NOMO-1 treated with dmso at 0.1 percent for 144 hours (cell line): ENCODE data around the gene FGFR3.

Experiments
- DNase-seq: peaks from one replicate; lab custom pipeline; 2025; ENCODE audit not compliant: unreplicated experiment; lab: John Stamatoyannopoulos, UW

Gene FGFR3

DNA sequence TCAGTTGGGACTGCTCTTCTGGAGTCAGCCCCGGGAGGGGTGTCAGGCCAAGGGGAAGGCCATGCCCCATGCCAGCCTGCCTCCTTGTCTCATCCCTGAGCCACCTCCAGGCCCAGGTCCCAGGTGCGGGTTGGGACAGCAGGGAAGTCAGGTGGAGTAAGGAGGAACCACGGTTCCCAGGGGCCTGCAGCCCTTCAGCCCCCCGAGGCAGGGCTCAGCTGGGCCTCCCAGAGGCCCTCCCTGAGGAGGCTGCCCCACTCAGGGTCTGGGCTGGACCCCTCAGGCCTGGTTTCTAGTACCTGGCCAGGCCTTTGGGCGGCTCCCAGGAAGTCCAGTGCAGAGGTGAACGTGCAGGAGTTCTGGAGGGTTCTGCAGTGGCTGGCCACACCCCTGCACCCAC lies 23.4 kb upstream of the FGFR3 start:
- DNase-seq: no peak

DNA sequence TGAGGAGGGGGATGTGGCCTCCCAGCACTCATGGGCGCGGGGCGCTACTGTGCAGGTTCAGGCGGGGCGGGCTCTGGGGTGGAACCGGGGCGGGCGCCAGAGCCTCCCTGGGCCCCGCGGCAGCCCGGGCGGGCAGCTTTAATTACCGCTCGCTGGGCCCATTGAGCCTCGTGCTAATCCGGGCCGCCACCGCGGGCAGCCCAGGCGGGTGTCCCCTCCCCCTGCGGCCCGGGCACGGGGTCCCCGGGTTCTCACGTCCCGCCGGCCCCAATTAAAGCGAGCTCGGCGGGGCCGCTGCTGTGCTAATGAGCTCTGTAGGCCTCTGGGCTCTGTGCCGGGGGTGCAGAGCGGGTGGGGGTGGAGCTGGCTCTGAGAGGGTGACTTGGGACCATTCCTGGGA lies 22.8 kb upstream of the FGFR3 start:
- no peak for DNase-seq

DNA sequence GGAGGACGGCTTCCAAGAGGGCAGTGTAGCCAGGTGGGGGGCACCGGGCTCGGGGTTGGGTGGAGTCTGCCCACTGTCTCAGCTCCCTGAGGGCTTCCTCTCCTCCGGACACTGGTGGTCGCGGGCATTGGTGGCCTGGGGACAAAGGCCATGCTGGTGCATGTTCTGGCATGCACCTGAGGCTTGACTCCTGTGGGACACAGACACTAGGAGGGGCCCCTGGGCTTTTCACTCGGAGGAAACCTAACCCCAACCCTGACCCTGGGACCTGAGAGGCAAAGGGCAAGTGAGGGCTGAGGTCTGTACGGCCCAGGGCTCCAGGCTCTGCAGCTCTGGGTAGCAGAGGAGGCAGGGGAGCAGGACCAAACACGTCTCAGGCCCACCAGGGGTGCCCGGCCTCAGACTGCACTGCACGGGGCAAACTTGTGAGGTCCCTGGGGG lies 22.3 kb upstream of the FGFR3 start:
- DNase-seq: no peak

DNA sequence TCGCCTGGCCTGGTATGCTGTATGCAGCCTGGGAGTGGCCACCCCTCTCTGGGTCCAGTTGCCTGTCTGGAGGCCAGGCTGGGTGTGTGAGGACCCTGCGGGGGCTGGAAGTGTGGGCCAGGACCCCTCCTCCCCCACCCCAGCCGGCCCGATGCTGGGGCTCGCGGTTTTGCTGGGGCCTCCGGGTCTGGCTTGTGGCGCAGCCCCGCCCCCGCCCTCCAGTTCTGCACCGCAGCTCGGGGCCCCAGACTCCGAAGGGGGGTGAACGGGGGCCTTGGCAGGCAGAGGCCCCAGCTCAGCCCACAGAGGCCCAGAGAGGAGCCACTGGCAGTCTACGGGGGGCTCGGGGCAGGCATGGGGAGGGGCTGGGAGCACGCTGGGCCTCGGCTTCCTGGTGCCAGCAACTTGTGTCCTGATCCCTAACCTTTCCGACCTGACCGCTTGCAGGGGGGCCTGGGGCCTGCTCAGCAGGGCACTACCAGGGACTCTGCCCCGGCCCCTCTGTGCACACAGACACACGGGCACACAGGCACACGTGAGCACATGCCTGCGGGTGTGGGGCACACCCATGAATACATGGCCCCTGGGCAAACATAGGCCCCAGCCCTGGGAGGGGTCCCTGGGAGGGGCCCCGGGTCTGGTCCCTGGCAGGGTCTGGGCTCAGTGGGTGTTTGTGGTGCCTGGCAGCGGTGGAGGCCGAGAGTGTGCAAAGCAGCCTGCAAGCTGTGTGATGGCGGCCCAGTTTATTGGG lies 21.4 kb upstream of the FGFR3 start:
- DNase-seq: peak; percentile 50

DNA sequence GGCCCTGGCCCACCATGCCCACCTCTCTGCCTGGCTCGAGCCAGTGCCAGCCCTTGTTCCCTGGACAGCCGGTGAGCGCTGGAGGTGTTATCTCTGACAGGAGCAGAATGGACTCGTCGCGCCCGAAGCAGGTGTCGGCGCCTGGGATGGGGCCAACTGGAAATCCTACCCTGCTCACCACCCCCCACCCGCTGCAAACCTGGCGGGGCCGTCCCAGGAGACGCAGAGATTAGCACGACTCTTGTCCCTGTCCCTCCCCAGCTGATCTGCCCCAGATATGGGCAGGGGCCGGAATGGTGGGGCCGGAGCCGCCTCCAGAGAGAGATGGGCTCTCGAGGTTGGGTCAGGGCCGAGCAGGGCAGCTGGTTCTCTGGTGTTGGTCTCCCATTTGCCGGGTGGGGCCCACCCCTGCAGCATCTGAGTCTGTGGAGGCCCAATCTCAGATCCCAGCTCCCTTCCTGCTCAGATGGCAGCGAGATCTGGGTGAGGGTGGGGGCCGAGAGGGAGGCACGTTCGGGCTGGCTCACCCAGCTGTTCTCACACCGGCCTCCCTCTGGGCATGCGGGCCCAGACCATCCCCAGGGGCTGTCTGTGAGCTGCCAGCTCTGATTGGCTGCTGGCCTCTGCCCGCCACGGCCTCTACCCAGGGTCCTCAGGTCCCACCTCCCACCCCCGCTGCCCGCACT lies 20.1 kb upstream of the FGFR3 start:
- no peak for DNase-seq

DNA sequence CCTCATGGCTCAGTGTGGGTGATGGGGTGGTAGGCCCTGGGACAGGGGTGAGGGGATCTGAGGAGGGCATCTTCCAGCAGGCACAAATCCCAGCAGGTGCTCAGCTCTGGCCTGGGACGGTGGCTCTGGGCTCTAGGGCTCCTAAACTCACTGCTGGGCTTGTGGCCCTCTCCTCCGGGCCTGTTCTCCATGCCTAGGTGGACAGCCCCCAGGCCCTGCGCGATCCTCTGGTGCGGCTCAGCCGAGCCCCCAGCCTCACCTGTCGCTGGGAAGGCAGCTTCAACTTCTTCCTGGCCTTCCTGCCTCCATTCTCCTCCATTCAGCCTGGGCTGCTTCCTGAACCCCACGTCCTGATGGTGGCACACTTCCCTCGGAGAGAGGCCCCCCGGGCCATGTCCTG lies 19.3 kb upstream of the FGFR3 start:
- no peak for DNase-seq

DNA sequence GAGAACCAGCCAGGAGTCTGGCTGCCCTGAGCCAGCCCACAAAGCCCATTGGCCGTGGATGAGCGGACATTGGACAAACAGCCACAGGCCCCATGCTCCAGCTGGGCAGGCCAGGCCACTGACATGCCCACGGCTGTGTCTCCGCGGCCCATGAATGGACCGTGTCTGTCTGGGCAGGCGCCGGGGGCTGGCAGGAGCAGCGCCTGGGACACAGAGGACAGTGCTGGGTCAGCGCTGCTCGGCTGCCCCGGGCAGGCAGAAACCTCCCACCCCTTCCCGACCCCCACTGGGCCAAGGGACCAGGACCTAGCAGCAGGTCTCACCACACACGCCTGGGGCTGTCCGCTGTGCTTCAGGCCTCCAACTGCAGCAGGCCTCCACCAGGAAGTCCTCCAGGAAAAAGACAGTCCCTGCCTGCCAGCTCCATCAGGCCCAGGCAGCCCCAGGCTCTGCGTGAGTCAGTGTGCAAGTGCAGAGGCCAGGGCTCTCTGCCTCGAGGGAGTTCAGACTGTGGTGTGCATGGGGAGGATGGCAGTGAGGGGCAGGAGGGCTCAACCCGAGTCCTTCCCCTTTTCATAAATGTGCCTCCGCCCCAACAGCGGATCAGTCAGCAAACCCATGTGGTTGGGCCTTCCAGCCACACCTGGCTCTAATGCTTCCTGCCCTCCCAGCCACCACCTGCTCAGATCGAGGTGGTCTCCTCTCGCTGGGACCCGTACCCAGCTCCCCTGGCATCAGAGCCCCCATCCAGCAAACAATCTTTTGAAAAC lies 17.2 kb upstream of the FGFR3 start:
- peak; percentile 77 for DNase-seq

DNA sequence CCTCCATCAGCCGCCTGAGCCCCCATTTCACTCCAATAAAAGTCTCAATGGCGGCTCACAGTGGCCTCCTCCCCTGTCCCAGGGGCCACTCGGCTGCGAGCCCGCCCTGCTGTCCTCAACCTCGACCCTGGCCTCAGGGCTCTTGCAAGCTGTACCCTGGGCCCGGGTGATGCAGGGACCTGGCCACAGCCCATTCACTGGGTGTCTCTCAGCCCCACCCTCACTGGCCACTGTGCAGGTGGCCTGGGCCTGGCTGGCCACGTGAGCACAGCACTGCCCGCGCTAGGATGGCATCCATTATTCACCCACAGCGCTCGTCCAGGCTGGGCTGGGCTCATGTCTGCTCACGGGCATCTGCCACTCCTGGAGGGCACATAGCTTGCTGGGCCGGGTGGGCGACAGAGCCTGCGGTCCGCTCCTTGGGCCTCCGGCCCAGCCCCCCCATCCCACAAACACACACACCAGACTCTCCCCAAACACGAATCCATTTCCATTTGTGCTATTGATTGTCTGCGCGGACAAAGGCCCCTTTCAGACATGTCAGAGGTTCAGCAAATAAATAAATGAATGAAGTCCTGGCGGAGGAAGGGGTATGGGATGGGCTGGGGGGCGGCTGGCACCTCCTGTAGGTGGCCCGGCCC lies 16.5 kb upstream of the FGFR3 start:
- no peak for DNase-seq

DNA sequence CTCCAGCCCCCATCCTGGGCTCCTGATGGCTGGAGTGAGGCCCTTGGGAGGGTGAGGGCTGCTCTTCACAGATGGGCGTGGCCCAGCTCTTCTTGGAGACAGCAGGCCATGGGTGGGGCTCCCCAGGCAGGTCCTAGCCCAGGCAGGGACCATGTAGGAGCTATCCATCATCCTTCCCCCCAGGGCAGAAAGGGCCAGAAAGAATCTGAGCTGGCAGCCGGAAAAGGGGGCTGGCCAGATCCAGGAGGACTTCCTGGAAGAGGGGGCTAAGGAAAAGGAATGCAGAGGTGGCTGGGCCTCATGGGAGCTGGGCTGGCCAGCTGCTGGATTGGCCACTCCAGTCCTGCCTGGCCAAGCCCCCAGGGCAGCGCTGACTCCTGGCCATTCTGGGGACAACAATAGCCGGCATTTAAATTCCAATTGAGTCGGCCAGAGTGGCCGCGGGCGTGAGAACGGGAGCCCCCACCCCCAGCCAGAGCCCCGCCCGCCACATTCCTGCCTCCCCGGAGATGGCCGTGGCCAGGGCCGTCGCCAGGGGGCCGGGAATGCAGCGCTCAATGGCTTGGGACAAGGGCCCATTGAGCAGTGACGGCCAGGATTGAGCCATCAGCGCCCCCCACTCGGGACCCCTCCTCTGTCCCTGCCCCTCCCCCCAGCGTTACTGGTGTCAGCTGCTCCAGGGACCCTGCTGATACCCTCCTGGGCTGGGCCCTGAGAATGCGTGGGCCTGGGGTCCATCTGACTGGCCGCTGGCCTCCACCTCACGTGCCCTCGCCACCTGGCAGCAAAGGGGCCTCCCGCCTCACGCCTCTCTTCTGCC lies 15.1 kb upstream of the FGFR3 start:
- no peak for DNase-seq

DNA sequence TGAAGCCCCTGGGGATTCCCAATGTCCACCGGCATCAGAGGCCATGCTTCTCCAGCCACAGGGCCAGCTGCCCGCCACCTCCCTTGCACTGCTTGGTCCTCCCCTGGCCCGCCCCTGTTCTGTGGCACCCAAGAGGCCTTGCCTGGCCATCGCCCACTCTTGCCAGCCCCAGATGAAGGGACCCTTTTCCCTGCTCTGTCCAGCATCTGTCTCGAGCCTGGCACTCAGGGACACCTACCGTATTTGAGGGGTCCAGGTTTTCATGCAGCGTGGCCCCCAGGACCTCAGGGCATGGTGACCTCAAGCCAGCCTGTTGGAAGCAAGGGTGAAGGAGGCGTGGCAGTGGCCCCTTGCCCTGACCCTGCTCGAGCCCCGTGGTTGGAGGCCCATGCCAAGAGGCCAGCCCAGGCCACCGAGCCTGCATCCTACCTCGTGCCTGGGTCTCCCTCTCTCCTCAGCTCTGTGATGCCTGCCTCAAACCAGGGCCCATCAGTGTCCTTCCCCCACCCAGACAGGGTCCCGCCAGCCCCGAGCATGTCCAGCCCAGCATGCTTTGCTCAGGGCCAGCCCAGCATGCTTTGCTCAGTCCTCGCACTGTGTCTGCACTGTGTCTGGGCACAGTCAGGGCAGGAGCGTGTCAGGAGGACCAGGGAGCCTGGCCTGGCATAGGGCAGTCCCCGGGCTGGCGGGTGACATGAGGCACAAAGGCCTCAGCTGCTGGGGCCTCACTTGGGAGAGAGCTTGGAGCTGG lies 14.3 kb upstream of the FGFR3 start:
- no peak for DNase-seq

DNA sequence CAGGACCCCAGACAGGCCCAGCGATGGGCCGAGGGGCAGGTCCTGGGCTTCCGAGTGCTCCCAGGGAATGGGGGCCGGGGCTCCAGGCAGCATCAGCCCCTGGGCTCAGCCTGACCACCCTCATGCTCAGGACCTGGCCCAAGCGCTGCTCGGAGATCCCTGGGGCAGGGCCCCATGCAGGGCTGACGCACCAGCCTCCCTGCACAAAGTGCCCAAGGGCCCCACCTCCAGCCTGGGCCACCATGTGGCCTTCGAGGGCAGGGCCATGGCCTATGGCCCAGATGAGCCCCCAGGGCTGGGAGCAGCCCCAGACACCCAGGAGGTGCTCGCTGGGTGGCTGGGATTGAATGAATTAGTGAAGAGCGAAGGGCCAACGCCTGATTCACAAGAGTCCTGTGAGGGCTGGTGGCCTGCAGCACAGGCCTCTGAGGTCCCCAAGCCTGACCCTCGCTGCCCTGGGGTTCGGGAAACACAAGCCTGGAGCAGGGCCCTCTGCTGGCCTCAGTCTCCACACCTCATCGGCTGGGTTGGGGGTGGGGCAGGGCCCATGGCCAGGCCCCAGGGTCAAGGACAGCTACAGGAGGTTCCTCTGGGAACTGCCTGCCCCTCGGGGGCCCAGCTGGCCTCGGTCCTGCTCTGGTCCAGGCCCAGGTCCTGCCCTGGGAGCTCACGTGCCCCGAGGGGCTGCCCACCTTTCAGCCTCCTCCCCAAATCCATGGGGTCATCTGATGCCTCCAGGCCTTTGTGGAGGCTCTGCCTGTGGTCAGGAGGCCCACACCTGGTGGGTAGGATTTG lies 13.3 kb upstream of the FGFR3 start:
- DNase-seq: no peak

DNA sequence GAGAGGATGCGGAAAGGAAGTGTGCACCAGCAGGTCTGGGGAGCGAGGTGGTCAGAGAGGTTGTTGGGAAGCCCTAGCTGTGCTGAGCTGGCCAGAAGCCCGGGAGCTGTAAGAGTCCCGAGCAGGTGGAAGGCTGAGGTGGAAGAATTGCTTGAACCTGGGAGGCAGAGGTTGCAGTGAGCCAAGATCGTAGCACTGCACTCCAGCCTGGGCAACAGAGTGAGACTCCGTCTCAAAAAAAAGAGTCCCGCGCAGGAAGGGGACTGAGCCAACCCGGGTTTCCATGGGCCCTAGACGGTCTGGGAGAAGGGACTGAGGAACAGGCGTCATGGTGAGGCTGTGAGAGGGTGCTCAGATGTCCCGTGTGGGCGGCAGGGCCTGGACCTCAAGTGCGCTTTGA lies 12.7 kb upstream of the FGFR3 start:
- DNase-seq: no peak

DNA sequence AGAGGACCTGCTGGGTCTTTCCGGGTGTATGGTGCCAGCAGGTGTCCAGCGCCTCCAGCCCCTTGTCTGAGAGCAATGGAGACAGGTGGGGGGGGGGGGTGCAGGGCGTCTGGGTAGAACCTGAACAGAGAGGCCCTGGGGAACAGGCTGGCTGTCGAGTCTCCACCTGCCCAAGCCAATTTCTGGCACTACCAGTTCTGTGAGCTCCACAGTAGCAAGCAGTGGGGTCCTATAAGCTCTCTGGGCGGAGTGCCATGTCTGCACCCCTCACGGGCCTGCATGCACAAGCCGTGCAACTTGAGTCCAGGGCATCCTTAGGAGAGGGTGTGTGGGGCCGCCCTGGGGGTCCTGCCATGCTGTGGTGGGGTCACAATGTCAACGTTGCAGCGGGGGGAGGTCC lies 10.1 kb upstream of the FGFR3 start:
- DNase-seq: no peak

DNA sequence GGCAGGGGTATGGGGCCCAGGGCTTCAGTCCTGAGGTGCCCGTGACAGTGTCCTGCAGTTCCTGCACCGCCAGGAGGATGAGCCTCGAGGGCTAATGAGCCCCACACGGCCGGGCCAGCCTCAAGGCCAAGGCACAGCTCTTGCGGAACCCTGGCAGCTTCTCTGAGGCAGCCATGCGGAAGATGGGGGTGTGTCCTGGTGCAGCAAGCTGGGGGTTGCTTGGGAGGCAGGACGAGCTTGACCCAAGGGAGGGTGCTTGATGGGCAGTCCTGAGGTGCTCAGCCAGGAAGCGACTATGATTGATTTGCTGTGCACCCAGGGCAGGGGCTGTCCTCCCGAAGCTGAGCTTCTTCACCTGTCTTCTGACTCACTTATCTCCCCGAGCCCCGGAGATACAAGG lies 9.1 kb upstream of the FGFR3 start:
- DNase-seq: no peak

DNA sequence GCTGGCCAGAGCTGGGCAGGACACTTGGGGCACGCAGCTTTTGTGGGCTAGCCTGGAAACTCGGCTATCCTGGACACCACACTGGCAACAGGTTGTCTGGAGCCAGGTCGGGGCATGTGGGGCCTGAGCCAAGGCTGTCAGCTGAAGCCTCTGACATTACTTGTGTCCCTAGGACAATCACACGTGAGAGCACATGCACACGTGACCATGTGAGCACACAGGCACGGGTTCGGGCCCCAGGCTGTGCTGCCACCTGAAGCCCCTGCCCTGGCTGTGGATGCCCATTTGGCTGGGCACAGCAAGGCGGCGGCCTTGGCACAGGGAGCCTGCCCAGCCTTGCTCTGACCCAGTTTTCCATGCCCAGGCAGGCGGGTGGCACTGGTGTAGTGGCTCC lies 8.7 kb upstream of the FGFR3 start:
- no peak for DNase-seq

DNA sequence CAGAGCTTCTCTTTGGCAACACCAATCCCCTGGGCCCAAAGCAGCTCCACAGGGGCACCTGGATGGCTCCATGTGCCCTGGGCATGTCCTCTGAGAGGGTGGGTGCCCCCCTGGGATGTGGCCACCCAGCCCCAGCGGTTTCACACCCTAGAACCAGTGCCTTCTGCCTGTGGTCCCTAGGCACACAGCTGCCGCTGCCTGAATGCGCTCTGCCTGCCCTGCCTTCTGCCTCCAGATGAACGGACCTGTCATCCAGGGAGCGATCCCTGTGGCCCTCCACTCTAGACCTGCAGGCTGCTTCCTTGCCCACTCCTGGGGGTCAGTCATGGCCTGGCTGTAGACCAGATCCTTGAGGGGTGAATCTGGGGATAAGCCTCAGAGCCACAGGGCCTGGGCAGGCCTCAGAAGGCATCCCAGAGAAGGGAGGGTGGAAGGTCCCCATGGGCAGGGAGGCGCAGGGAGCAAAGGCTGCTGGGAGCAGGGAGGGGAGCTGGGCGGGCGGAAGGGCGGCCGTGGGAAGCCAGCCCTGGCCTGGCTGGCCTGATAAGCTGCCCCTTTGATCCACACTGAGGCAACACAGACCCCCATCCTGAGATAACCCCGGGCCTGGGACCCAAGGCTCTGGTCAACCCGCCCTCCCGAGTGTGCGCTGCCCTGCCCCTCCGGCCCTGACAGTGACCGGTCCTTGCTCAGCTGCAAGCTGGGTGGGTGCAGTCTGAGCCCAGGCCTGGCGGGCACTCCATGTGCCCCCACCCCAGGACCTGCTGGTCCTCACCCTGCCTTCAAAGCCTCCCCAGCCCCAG lies 8.1 kb upstream of the FGFR3 start:
- no peak for DNase-seq

DNA sequence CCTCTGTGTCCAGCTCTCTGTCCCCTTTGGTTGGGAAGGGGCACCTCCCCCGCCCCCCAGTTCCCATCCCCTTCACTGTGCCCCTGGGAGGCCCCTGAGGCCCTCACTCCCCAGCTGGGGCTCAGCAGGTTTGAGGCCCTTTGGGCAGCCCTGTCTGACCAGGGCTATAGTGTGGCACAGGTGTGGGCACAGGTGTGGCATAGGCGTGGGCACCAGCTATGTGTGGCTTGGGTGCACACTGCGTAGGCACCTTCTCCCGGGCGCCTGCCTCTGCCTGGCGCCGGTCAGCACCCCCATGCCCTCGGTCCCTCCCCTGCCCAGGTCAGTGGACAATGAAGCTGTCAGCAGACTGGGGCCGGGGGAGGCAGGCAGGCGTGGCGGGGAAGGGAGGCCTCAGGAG lies 7.5 kb upstream of the FGFR3 start:
- DNase-seq: no peak

DNA sequence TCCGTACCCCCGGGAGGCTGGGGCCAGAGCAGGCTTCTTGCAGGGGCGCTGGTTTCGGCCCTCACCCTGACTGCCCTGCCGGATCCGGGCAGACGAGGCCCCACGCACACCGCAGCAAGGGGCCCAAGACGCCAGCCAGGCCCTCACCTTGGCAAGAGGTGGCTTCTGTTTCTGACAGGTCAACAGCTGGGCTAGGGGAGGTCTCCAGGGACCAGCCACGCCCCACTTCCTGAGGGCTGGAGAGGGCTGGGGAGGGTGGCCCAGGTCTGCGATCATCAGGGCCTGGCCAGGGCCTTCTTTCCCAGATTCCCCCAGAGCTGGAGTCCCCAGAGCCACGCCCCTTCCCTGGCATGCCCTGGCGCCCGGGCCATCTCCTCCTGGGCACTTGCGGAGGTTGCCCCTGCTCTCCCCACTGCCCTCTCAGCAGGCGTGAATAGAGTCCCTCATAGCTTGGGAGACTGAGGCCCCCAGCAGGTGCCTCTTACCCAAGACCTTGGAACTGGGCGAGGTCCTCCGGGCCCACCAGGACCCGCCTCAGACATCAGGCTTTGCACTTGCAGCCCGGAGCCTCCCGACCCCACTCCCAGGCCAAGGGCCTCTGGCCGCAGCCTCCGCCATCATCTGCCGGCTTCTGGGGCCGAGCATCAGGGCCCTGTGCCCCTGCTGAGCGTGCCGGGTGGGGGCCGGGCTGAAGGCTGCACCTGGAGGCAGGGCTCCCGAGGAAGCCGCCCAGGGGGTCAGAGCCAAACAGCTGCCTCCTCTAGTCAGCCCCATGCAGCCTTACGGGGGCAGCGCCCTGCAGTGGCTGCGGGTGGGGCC lies 6.3 kb upstream of the FGFR3 start:
- DNase-seq: no peak
